WTC11 (cell line): ENCODE measurements around the gene AGPAT3.

Experiments
- CREB1 ChIP-seq: sonication (generic); formaldehyde crosslinking; IDR thresholded peaks from 2 replicates; pipeline ENCODE4 v1.8.0; 2023; ENCODE audit warnings: mild to moderate bottlenecking, missing genetic modification reagents
- ETV6 ChIP-seq: sonication (generic); formaldehyde crosslinking; IDR thresholded peaks from 2 replicates; pipeline ENCODE4 v1.8.1; 2022; ENCODE audit warnings: mild to moderate bottlenecking, missing genetic modification reagents
- FOXJ3 ChIP-seq: sonication (generic); formaldehyde crosslinking; IDR thresholded peaks from 2 replicates; pipeline ENCODE4 v1.9.0; 2021; ENCODE audit warnings: missing genetic modification reagents, mild to moderate bottlenecking, borderline replicate concordance
- FOXK1 ChIP-seq: sonication (generic); formaldehyde crosslinking; IDR thresholded peaks from 2 replicates; pipeline ENCODE4 v1.8.0; 2022; ENCODE audit warnings: mild to moderate bottlenecking, moderate library complexity, missing genetic modification reagents
- JUN ChIP-seq: sonication (generic); formaldehyde crosslinking; IDR thresholded peaks from 2 replicates; pipeline ENCODE4 v1.8.0; 2023; ENCODE audit warnings: mild to moderate bottlenecking, missing genetic modification reagents
- KAT7 ChIP-seq: sonication (generic); formaldehyde crosslinking; IDR thresholded peaks from 2 replicates; pipeline ENCODE4 v1.8.1; 2023; ENCODE audit warnings: missing genetic modification reagents, mild to moderate bottlenecking, borderline replicate concordance
- MAX ChIP-seq: sonication (generic); formaldehyde crosslinking; IDR thresholded peaks from 2 replicates; pipeline ENCODE4 v1.8.0; 2022; ENCODE audit warnings: mild to moderate bottlenecking, missing genetic modification reagents
- NR2C2 ChIP-seq: sonication (generic); formaldehyde crosslinking; IDR thresholded peaks from 2 replicates; pipeline ENCODE4 v1.8.0; 2022; ENCODE audit warnings: mild to moderate bottlenecking, missing genetic modification reagents
- SMAD3 ChIP-seq: sonication (generic); formaldehyde crosslinking; IDR thresholded peaks from 2 replicates; pipeline ENCODE4 v1.8.0; 2022; ENCODE audit warnings: missing genetic modification reagents, mild to moderate bottlenecking, borderline replicate concordance
- TEAD4 ChIP-seq: sonication (generic); formaldehyde crosslinking; IDR thresholded peaks from 2 replicates; pipeline ENCODE4 v1.8.0; 2022; ENCODE audit warnings: mild to moderate bottlenecking, missing genetic modification reagents
- ZNF423 ChIP-seq: fragments of 250-450 bp; sonication (Bioruptor Pico); IDR thresholded peaks from 2 replicates; pipeline ENCODE4 v2.1.2; 2022; ENCODE audit warnings: mild to moderate bottlenecking, moderate library complexity
- TF ChIP-seq, protein P1 (sequence below): fragments of 200-600 bp; IDR thresholded peaks from 2 replicates; pipeline ENCODE4 v1.8.0; 2022; ENCODE audit warnings: antibody characterized with exemption
- TF ChIP-seq, protein P2 (sequence below): sonication (generic); formaldehyde crosslinking; conservative IDR thresholded peaks from 2 replicates; pipeline ENCODE4 v1.8.1; 2022; ENCODE audit warnings: mild to moderate bottlenecking, missing genetic modification reagents

- TF ChIP-seq, protein P1, sequence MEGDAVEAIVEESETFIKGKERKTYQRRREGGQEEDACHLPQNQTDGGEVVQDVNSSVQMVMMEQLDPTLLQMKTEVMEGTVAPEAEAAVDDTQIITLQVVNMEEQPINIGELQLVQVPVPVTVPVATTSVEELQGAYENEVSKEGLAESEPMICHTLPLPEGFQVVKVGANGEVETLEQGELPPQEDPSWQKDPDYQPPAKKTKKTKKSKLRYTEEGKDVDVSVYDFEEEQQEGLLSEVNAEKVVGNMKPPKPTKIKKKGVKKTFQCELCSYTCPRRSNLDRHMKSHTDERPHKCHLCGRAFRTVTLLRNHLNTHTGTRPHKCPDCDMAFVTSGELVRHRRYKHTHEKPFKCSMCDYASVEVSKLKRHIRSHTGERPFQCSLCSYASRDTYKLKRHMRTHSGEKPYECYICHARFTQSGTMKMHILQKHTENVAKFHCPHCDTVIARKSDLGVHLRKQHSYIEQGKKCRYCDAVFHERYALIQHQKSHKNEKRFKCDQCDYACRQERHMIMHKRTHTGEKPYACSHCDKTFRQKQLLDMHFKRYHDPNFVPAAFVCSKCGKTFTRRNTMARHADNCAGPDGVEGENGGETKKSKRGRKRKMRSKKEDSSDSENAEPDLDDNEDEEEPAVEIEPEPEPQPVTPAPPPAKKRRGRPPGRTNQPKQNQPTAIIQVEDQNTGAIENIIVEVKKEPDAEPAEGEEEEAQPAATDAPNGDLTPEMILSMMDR, result no peak
- TF ChIP-seq CREB1, result no peak
- no peak for TF ChIP-seq MAX (CRISPR knock-in tag)
- no peak for TF ChIP-seq NR2C2 (CRISPR knock-in tag)
- TF ChIP-seq, protein P2, sequence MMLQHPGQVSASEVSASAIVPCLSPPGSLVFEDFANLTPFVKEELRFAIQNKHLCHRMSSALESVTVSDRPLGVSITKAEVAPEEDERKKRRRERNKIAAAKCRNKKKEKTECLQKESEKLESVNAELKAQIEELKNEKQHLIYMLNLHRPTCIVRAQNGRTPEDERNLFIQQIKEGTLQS (CRISPR knock-in tag), result no peak
- no peak for TF ChIP-seq FOXJ3 (CRISPR knock-in tag)
- no peak for TF ChIP-seq JUN (CRISPR knock-in tag)
- TF ChIP-seq SMAD3 (CRISPR knock-in tag), result no peak
- no peak for TF ChIP-seq ETV6 (CRISPR knock-in tag)
- no peak for TF ChIP-seq FOXK1
- TF ChIP-seq ZNF423 (CRISPR knock-in tag), result no peak
- TF ChIP-seq KAT7 (CRISPR knock-in tag), result no peak
- TF ChIP-seq TEAD4, result no peak
Measured at GRCh38 chr21:44024887-44025353, 159.9 kb downstream of the AGPAT3 start.
